Endometrial microvascular endothelial cells (primary cell): ENCODE results near the gene SBK3. TPM values are rescaled to one million over a fixed set of nuclear protein-coding genes. Genes with fewer than 3 reads are reported as not detected.

ENCODE experiments used
- in situ Hi-C: cut with HindIII; loops from 2 replicates; pipeline ENCODE4 v1.10.0; 2017; ENCODE audit warnings: low sequenced_read_pairs, low pct_unique_long_range_greater_than_20kb; ENCODE audit errors: inconsistent ontology term
- total RNA-seq: library from RNA; depleted of rRNA; stranded (reverse); fragments of >200 nt; gene quantifications from one replicate; pipeline ENCODE4 v1.2.3, GENCODE V29; 2015; ENCODE audit errors: inconsistent ontology term

SBK3 gene
- total RNA-seq, 1 donor from 2014 or later, result not detected

GRCh38 chr19:55495646-55496349, 49.5 kb downstream of the SBK3 start:
- in situ Hi-C loops, result no loop called here

- in situ Hi-C loops, result no loop called here
Observed at GRCh38 chr19:55494172-55494761, 51.1 kb downstream of the SBK3 start.

GRCh38 chr19:55493645-55494171, 51.6 kb downstream of the SBK3 start:
- in situ Hi-C loops, result no loop called here

DNA sequence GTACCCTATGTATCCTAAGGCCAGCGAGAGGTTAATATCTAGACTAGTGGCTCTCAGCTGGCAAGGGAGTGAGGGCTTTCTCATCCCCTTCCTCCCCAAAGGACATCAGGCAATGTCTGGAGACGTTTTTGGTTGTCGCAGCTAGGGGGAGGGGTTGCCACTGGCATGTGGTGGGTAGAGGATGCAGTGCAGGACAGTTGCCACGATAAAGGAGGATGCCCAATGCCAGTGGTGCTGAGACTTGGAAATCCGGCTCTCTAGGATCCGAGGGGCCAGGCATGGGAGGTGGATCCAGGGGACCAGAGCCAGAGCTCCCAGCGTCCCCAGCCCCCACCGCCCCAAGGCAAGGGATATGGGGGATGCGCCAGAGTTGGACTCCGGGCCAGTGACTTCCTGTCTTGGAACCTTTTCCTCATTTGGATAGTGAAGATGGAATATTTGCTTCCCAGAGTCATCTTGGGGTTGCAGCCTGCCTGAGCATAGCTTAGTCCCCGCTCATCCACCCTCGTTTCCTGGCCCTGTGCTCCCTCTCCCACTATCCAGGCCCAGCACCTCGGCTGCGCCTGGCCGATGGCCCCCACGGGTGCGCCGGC, 52.2 kb downstream of the SBK3 start:
- in situ Hi-C loops, result no loop called here

DNA sequence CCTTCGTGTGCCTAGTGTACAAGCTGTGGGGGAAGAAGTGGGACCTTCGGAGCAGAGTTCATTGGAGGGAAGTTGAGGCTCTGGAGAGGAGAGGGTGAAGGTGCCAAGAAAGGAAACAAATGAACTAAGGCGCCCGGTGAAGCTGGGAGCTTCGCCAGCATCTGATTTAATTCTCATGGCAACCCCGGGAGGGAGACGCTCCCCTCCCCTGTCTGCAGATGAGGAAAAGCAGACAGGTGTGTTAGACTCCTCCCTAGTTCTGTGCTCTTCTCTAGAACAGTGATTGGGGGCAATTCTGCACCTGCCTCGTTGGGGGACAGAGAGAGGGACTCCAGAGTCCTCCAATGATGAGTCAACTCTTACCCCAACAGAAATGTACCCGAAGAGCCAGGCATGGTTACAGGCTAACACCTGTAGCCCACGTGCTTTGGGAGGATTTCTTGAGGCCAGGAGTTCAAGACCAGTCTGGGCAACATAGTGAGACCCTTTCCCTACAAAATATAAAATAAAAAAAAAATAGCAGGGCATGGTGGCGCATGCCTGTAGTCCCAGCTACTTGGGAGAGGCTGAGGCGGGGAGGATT, 52.9 kb downstream of the SBK3 start:
- in situ Hi-C loops, result no loop called here

DNA sequence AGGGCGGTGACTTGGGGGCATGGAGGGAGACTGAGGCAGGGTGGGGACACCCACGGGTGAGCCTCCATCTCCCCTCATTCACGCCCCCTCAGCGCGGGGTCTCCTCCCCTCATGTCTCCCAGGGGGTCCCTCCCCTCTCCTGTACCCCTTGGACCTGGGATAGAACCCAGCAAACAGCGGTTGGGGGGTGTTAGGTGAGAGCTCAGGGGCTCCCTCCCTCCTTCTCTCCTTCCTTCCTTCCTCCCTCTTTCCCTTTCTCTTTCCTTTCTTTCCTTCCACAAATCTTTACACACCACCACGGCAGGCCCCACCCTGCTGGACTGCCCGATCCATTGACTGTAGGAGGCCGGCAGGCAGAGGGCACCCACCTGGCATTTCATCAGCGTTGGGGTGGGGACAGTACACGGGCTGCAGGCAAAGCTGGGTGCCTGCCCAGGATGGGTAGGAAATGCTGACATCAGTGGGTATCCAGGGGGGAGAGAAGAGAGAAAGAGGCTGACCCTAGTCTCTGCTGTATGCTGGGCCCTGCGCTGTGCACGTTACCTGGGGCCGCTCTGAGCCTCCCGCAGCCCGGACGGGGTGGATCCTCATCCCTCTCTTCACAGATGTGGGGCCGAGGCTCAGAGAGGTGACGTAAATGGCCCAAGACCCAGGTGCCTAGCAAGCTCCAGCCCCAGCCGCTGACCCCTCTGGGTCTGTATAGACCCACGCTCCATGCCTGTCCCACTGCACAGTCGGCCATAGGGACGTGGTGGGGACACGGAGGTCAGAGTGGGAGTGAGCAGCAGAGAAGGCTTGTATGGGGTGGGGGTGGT, 53.6 kb downstream of the SBK3 start:
- in situ Hi-C loops, result no loop called here

Other genes starting within 250 kb of the SBK3 start
- not detected for gene TMEM150B, start 220.2 kb downstream of the SBK3 start, total RNA-seq
- 4.3 TPM for gene KMT5C, start 205.7 kb downstream of the SBK3 start, total RNA-seq
- not detected for gene COX6B2, start 190.8 kb downstream of the SBK3 start, total RNA-seq
- gene GARIN5B, start 182.3 kb downstream of the SBK3 start, total RNA-seq, result not detected
- gene IL11, start 175.1 kb downstream of the SBK3 start, total RNA-seq, result not detected
- gene TMEM190, start 168.7 kb downstream of the SBK3 start, total RNA-seq, result not detected
- not detected for gene TMEM238, start 161.3 kb downstream of the SBK3 start, total RNA-seq
- 298 TPM for gene RPL28, start 159.6 kb downstream of the SBK3 start, total RNA-seq
- gene UBE2S, start 137.8 kb downstream of the SBK3 start, total RNA-seq, result 101 TPM
- not detected for gene SHISA7, start 102.2 kb downstream of the SBK3 start, total RNA-seq
- gene ISOC2, start 83.9 kb downstream of the SBK3 start, total RNA-seq, result 58.8 TPM
- gene C19orf85, start 80.8 kb downstream of the SBK3 start, total RNA-seq, result not detected
- gene ZNF628, start 68.9 kb downstream of the SBK3 start, total RNA-seq, result 4.6 TPM
- 8.5 TPM for gene NAT14, start 60.4 kb downstream of the SBK3 start, total RNA-seq
- gene SSC5D, start 57.1 kb downstream of the SBK3 start, total RNA-seq, result 1.1 TPM
- not detected for gene SBK2, start 8.4 kb downstream of the SBK3 start, total RNA-seq
- 4.8 TPM for gene ZNF579, start 35.3 kb upstream of the SBK3 start, total RNA-seq
- 0.93 TPM for gene FIZ1, start 54.0 kb upstream of the SBK3 start, total RNA-seq
- 16.7 TPM for gene ZNF524, start 54.7 kb upstream of the SBK3 start, total RNA-seq
- 3.3 TPM for gene ZNF865, start 60.1 kb upstream of the SBK3 start, total RNA-seq
- gene ZNF784, start 79.0 kb upstream of the SBK3 start, total RNA-seq, result 1.0 TPM
- 11.1 TPM for gene ZNF580, start 95.5 kb upstream of the SBK3 start, total RNA-seq
- 9.8 TPM for gene ZNF581, start 98.1 kb upstream of the SBK3 start, total RNA-seq
- 13.0 TPM for gene CCDC106, start 102.7 kb upstream of the SBK3 start, total RNA-seq
- gene U2AF2, start 109.5 kb upstream of the SBK3 start, total RNA-seq, result 215 TPM
- gene EPN1, start 129.7 kb upstream of the SBK3 start, total RNA-seq, result 155 TPM
- not detected for gene NLRP9, start 192.9 kb upstream of the SBK3 start, total RNA-seq
- gene RFPL4A, start 213.6 kb upstream of the SBK3 start, total RNA-seq, result not detected
- gene RFPL4AL1, start 223.6 kb upstream of the SBK3 start, total RNA-seq, result not detected